Activated CD8-positive, alpha-beta memory T cell treated with anti-CD3 and anti-CD28 coated beads, Interleukin-2, amount 50 U/mL, for 24 hours (primary cell): ENCODE results near the gene SH3BP2.
"Not testable (repeated sequence)": the region's sequence is repeated elsewhere in the genome, so short reads cannot be mapped to it uniquely, and the experiment has no call there.

Source experiments
- DNase-seq: peaks from one replicate; pipeline ENCODE4 v3.0.0-alpha.2; 2020; ENCODE audit errors: extremely low read depth

SH3BP2 gene

GRCh38 chr4:2762486-2763370 lies 30.2 kb upstream of the SH3BP2 start:
- DNase-seq = not testable (repeated sequence)

DNA sequence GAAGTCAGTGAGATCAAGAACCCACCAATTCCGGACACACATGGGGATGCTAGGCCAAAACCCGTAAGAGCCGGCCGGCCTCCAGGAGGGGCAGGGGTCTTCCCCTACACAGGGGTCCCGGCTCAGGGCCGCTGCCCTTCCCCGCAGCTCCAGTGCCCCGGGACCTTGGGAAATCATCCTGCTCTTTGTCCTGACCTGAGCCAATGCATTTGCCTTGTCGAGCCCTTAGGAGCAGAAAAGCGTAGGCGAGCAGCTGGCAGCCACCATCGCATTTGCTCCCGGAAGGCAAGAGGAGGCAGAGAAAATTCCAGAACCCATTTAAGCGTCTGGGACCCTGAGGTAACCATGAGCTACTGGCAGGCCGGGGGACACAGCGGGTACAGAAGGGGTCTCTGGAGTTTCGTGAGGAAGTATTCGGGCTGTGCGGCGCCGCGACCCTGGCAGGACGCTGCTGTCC lies 29.3 kb upstream of the SH3BP2 start:
- DNase-seq = no peak

GRCh38 chr4:2765832-2766526 lies 26.9 kb upstream of the SH3BP2 start:
- DNase-seq = no peak

- DNase-seq = no peak
These were observed 25.7 kb upstream of the SH3BP2 start for GRCh38 chr4:2767046-2767704.

DNA sequence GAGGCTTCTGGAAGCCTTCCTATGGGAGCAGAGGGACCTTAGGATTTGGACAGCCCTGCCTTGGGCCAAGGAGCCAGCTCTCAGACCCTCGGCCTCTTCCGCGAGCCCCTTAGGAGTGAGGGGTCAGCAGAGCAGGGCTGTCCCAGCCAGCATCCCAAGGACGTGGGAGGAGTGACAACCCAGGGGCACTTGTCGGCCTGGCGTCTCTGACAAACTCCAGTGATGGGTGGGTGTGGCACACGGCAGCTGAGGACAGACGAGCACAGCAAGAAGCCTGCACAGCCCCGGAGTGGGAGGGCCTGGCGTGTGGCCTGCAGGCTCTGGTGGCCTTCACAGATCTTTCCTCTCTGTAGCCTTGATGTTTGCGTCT lies 25.2 kb upstream of the SH3BP2 start:
- no peak for DNase-seq

GRCh38 chr4:2768124-2768523 lies 24.8 kb upstream of the SH3BP2 start:
- DNase-seq = no peak

DNA sequence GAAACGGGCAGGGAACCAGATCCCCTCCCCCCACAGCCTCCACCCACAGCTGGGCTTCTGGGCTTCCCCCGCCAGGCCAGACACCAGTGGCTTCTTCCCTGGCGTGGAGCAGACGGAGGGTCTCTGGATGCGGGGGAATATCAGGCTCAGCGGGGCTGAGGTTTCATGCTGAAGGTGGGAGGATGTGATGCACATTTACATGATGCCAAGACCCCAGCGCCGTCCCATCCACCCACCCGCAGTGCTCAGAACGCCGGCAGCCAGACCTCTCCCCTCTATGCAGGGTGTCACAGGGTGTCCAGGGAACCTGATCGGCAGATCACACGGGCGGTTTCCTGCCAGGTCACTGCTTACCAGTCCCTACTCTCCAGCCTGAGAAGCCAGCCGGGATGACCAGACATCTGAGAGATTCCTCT lies 24.0 kb upstream of the SH3BP2 start:
- DNase-seq = no peak

- no peak for DNase-seq
These were observed 21.6 kb upstream of the SH3BP2 start for GRCh38 chr4:2771264-2771663.

DNA sequence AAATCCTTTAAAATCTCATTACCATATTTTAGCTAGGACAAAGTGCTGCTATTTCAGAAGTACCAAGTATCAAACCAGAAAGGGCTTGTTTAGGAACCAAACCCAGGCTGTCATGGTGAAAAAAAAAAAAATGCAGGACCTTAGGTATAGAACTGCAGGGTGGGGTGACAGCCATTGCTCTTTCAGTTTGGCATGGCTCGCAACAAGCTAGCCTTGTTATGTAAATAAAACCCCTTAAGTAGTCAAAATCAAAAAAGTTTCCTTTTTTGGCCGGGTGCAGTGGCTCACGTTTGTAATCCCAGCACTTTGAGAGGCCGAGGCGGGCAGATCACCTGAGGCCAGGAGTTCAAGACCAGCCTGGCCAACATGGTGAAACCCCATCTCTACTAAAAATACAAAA lies 12.2 kb upstream of the SH3BP2 start:
- not testable (repeated sequence) for DNase-seq

GRCh38 chr4:2781911-2782310 lies 11.0 kb upstream of the SH3BP2 start:
- no peak for DNase-seq

DNA sequence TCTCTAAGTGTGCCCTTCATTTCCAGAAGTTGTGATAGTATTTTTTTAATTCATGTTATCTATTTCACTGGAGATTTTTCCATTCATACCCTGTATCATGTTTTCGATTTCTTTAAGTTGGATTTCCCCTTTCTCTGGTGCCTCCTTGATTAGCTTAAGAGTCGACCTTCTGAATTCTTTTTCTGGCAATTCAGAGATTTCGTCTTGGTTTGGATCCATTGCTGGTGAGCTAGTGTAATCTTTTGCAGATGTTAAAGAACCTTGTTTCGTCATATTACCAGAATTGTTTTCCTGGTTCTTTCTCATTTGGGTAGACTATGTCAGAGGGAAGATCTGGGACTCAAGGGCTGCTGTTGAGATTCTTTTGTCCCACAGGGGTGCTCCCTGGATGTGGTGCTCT lies 9.1 kb upstream of the SH3BP2 start:
- no peak for DNase-seq

DNA sequence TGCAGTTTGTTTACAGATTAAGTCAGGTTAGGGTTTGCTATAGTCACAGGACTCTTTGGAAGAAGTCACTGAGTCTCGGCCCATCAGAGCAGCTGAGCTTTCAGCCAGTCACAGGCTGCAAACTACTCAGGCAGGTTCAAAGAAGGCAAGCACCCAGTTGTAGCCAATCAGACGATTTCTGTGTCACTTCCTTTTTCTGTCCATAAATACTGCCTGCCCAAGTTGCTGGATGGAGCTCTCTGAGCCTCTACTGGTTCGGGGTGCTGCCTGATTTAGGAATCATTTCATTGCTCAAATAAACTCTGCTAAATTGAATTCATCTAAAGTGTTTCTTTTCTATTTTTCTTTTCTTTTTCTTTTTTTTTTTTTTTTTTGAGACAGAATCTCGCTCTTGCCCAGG lies 7.3 kb upstream of the SH3BP2 start:
- DNase-seq = no peak

GRCh38 chr4:2786152-2786671 lies 6.7 kb upstream of the SH3BP2 start:
- DNase-seq = peak; percentile 44

- no peak for DNase-seq
These were observed 6.1 kb upstream of the SH3BP2 start for GRCh38 chr4:2786794-2787229.

- no peak for DNase-seq
These were observed 5.4 kb upstream of the SH3BP2 start for GRCh38 chr4:2787230-2788100.

DNA sequence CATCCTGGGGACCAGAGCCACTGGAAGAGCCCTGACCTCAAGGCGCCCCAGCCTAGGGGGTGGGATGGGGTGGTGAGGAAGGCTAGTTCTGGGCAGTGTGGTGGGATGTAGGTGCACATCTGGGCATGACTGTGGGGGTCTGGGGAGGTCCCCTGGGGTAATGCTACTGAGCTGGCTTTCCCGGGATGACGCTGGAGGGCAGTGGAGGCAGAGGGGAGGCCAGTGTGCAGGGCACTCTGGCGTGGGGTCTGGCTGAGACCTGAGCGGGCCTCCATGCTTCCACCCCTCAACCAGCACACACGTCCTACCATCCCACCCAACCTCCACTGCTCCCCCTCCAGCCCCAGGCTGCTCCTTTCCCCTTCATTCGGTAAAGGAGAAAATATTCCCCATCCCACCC lies 4.8 kb upstream of the SH3BP2 start:
- DNase-seq = no peak

- DNase-seq = no peak
These were observed 4.3 kb upstream of the SH3BP2 start for GRCh38 chr4:2788532-2789103.

DNA sequence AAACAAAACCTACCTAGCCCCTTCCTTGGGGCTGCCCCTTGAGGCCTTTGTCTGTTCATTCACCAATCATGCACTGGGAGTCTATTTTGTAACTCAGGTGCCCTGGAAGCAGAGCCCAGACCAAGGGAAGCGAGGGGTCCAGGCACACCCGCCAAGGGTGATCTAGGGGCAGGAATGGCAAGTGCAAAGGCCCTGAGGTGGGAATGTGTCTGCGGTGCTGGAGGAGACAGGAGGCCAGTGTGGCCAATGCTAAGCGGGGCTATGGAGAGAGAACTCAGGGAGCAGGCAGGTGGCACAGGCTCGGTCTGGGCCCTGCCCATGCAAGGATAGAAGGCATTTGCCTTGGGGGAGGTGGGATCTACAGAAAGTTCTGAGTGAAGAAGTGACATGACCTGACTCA lies 3.5 kb upstream of the SH3BP2 start:
- no peak for DNase-seq

DNA sequence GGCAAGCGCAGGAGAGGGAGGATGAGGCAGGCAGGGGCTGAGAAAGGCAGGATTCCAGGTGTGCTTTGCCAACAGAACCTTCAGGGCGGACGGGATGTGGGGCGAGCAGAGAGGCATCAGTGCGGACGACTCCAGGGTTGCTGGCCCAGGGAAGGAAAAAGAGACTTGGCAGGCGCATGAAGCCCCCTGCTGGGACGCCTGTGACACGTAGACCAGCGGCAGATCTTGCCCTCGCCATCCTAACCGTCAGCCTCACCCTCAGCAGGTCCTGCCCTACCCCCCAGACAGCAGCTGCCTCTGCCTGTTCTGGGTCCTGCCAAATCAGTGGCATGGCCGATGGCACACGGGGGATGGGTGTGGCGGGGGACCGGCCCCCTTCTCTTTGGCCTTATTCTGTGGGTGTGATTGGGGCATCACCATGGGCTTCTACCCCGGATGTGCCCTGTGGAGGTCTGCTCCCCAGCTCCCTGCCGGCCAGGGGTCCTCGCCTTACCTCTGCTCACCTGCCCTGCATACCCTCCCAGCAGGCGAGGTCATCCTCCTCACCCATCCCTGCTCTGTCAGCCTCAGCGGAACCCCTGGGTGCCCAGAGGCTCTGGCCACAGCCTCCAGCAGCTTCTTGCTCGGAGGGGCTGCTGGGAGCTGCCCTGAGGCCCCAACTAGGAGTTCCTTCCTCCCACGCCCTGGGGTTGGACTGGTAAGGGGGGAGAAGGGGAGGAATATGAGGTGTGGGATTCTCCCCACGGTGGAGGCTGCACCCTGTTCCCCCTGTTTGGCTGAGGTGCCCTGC lies 2.9 kb upstream of the SH3BP2 start:
- DNase-seq = no peak
